HG02938 (cell line): ENCODE results near the gene NAA40.

Experiments used
- ATAC-seq: cut with Tn5 transposase; IDR thresholded peaks from one replicate; pipeline ENCODE4 v1.9.1; 2021; ENCODE audit warnings: mild to moderate bottlenecking, moderate library complexity; ENCODE audit not compliant: unreplicated experiment

Gene NAA40

DNA sequence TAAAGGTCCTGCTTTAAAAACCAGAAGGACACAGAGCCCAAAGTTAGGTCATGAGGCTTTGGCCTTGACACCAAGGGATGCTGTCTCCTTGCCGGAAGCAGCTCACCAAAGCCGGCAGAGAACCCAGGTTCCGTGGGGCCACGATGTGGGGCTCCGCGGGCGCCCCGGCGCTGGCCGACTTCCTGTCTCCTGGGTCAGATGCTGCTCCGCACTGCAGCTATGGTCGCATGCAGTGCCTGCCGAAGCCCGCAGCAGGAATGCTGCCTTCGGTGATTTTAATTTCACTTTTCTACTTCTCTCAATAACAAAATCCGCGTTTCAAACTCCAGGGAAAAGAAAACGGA is 47.0 kb downstream of the NAA40 start:
- ATAC-seq = no peak

DNA sequence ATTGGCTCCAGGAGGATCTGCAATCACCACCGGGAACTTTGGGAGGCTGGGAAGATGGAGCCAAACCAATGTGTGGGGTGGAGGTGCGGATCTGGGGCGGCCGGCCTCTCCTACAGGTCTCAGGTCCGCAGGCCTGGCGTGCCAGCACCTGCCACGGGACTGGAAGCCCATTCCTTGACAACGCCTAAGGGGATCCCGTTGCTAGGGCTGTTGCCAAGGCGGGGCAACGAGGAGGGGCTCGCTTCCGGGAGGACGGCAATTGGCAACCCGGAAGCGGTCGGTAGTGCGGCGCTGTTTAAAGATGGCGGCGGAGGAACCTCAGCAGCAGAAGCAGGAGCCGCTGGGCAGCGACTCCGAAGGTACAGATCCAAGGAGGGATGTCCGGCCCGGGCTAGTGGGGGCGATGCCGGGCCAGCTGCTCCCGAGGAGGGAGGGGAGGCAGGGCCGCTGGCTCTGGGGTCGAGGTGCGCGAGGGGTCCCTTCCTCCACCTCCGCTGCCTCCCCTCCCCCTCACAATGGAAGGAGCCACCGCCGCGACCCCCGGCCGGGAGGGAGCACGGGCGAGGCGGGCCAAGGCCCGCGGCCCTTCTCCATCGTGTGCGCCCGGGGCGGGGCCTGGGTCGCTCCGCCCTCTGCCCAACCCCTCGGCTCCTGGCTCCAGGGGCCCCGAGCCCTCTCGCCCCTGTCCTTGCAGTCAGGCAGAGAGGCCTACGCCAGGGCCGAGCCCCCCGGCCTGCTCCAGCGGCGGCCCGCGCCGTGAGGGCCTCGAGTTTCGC is 47.5 kb downstream of the NAA40 start, which contains the start of gene OTUB1:
Gene OTUB1 (plus strand): TSS at position 283 of the 776 bp plus-strand sequence. CDS start 19 bp downstream, at position 302.
- peak; percentile 89 for ATAC-seq

DNA sequence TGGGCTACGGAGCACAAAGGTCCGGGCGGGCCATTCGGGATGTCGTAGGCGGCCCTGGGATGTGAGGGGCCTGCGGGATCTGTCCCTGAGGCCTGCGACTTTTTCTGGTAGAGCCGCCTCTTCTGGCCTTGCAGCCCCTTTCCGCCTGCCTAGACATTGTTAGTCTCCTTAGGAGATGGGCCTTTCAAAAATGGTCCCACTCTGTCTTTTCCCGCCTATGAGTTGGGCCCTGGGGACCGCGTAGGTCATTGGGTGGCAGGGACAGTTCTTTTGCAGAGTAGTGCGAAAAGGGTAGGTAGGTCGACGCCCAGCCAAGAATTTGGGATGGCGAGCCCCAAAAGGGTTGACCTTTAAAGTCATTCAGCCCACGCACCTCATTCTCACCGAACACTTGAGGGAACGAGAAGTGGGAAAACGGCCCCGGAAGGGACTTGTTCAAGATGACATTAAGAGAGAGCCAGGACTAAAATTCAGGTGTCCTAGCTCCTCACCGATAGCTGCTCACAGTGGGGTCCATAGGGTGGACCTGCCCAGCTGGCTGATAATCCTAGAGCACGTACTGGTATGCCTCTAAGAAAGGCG is 48.2 kb downstream of the NAA40 start:
- ATAC-seq = no peak

DNA sequence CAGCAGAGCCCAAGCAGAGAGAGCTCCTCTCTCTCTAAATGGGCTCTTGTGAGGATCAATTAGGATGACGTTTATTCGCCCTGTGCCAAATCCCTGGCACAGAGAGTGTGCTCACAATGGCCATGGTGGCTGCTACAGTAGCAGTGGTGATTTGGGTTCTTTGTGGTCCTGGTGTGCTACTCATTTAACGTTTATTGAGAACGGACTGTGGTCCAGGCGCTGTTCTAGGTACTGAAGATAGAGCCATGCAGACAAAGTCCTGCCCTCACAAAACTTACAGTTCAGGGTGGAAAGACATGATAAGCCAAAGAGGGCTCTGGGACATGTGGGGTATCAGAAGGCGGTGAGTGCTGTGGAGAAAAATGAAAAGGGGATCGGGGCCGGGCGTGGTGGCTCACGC is 52.8 kb downstream of the NAA40 start:
- no peak for ATAC-seq

DNA sequence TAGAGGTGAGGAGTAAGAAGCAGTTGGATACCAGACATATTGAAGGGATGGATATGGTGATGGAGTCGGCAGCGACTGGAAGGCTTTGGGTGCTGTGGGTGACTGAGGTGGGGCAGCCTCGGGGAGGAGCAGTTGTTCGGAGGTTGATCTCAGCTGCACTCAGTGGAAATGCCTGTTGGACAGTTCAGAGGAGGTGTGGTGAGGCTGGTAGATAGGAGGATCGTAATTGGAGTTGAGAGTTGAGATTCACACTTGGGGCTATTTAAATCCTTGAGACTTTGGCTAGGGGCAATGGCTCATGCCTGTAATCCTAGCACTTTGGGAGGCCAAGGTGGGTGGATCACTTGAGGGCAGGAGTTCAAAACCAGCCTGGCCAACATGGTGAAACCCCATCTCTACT is 54.3 kb downstream of the NAA40 start:
- ATAC-seq = no peak

DNA sequence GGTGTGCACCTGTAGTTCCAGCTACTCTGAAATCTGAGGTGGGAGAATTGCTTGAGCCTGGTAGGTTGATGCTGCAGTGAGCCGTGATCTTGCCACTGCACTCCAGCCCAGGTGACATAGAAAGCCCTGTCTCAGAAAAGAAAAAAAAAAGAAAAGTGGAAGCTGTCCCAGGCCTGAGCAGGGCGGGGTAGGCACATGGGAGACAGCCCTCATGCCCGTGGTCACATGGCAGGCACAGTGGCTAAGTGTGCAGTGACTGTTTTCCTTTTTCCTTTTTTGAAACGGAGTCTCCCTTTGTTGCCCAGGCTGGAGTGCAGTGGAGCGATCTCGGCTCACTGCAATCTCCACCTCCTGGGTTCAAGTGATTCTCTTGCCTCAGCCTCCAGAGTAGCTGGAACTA is 55.2 kb downstream of the NAA40 start:
- ATAC-seq = no peak

DNA sequence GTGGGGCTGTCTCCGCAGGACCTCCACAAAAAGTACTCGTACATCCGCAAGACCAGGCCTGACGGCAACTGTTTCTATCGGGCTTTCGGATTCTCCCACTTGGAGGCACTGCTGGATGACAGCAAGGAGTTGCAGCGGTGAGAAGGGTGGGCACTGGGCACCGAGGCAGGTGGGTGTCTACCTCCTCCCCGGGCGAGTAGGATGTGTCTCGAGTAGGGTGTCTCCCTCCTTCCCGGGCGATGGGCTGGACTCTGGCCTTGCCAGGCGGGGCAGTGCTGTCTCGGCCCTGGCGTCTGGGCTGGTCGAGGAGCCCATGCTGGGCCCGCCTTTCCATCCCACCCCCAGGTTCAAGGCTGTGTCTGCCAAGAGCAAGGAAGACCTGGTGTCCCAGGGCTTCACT is 57.7 kb downstream of the NAA40 start:
- ATAC-seq = no peak

DNA sequence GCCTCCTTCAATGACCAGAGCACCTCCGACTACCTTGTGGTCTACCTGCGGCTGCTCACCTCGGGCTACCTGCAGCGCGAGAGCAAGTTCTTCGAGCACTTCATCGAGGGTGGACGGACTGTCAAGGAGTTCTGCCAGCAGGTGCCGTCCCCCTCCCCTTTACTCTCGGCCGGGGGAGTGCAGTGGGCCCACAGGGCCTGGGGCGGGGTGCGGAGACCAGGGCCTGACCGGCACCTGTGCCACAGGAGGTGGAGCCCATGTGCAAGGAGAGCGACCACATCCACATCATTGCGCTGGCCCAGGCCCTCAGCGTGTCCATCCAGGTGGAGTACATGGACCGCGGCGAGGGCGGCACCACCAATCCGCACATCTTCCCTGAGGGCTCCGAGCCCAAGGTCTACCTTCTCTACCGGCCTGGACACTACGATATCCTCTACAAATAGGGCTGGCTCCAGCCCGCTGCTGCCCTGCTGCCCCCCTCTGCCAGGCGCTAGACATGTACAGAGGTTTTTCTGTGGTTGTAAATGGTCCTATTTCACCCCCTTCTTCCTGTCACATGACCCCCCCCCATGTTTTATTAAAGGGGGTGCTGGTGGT is 58.4 kb downstream of the NAA40 start:
- no peak for ATAC-seq

DNA sequence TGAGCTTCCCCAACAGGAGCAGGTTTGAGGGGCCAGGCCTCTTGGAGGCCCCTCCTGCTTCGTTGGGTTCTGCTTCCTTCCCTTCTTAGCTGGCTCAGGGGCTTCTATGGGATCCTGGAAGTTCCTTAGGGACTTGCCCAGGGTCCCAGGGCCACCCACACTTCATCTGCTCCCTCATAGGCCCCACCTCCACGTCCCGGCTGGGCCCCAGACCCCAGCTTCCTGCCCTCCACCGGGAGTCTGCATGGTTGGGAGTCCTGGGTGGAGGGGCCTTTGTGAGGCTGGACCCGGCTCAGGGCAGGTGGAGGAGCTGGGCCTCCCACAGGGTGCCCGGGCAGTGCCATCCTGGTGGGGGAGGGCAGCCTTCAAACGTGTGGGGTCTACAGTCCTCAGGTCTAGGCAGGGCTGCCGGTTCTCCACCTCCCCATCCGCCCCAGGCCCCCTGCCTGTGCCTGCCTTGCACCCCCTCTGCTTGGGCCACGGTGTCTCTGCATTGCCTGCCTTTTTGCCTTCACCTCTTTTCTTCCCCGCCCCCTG is 59.1 kb downstream of the NAA40 start:
- no peak for ATAC-seq

DNA sequence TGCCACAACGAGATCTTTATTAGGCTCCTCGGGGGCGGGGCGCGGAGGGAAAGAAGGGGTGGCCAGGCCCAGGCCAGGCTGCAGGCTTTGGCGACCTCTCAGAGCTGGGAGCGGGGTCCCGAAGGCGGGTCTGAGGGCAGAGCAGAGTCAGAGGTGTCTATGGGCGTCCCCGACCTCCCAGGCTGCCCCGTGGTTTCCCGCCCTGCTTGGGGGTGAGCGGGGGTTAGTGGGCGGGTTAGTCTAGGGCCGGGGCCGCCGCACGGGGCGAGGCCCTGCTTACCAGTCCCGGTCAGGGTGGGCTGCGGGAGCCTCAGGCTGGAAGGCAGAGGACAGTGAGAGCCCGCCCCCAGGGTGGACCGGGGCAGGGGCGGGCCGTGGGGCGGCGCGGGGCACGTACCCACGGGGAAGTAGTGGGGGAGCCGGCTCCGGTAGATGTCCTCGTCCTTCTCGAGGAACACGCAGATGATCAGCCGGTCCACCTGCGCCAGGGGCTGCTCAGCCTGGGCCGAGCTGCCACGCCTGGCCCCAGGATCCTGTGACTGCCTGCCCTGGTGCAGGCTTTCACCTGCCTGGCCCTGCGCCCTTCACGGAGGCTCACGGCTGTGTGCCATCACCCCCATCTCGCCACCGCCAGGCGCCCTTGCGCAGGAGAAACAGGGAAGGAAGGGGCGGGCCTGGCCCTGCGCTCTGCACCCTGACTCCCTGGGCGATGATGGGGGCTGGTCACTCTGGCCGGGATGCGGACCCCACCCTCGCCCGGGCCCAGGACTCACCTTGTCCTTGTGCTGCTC is 60.0 kb downstream of the NAA40 start:
- no peak for ATAC-seq

DNA sequence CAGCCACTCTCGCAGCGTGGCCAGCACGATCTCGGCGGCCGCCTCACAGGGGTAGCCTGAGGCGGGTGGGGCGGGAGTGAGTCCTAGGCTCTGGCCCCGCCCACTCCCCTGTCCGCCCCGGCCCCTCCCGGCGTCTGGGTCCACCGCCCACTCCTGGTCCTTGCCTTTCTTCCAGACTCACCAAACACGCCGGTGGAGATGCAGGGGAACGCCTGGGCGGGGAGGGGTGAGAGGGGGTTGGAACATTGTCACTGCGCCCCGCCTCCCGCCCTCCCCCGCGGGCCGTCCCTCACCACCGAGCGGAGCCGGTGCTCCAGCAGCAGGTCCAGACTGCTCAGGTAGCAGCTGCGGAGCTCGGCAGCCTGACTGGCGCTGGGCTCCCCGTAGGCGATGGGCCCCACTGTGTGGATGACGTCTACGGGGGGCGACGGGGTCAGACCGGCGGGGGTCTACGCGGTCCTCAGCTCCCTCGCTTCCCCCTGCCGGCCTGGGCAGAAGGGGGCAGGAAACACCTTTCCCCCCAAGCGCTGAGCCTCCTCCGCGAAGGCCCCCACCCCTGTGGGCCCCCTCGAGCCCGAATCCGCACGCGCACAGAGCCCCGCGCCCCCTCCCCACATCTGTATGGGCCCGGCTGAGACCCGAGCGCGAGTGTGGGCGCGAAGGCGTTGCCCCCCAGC is 60.7 kb downstream of the NAA40 start:
- ATAC-seq = no peak

DNA sequence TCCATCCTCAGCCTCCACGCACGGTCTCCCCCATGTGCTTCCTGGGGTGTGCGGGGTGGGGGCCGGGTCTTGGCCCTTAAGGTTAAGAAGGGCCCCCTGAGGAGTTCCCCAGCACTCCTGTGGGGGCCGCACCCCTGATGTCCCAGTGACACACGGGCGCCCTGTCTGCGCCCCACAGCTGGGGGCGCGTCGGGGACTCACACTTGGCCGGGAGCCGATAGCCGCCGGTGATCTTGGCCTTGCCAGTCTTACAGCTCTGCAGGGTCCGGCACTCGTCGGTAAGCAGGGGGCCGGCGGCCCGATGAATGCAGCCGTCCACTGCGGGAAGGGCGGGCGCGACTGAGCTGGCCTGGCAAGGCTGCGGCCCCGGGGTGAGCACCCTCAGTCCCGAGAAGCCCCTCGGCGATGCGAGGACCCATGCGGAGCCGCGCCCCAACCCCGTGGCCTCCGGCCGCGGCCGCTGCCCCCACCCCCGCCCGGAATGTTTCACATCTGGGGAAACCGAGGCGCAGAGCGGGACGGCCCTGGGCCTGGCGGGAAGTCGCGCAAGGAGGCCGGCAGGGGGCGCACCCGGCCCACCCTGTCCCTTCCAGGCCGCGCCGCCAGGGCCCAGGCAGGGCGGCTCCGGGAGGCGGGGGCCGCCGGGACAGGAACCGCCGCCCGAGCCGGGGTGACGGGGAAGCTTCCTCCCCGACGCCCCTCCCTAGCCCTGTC is 61.4 kb downstream of the NAA40 start:
- ATAC-seq = no peak

DNA sequence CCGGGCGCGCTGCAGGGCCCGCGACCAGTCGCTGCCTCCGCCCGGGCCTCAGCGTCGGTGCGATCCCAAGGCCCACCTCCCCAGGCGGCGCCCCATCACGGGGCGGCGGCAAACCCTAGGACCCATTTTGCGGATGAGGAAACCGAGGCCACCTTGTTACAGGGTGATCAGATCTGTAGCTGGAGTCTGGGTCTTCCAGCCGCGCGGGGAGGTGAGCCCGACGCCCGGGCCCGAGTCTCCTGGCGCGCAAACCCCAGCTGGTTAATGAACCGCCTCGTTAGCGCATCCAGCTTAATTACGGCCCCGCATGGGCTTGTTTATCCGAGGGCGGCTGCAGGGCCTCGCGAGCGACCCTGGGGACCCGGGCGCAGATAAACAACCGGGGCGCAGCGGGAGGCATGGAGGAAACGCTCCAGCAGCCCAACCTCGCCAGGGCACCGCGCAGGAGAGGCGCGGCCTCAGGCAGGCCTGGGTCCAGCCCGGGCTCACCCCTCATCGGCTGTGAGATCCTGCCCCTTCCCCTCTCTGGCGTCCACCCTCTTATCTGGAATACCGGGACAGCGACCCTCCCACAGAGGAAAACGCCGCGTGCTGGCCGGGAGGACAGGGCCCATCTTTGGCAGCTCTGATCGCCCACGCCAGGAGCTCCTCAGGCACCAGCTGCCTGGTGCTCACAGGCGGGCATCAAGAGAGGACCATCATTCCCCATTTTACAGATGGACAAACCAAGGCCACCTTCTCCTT is 62.1 kb downstream of the NAA40 start:
- no peak for ATAC-seq

DNA sequence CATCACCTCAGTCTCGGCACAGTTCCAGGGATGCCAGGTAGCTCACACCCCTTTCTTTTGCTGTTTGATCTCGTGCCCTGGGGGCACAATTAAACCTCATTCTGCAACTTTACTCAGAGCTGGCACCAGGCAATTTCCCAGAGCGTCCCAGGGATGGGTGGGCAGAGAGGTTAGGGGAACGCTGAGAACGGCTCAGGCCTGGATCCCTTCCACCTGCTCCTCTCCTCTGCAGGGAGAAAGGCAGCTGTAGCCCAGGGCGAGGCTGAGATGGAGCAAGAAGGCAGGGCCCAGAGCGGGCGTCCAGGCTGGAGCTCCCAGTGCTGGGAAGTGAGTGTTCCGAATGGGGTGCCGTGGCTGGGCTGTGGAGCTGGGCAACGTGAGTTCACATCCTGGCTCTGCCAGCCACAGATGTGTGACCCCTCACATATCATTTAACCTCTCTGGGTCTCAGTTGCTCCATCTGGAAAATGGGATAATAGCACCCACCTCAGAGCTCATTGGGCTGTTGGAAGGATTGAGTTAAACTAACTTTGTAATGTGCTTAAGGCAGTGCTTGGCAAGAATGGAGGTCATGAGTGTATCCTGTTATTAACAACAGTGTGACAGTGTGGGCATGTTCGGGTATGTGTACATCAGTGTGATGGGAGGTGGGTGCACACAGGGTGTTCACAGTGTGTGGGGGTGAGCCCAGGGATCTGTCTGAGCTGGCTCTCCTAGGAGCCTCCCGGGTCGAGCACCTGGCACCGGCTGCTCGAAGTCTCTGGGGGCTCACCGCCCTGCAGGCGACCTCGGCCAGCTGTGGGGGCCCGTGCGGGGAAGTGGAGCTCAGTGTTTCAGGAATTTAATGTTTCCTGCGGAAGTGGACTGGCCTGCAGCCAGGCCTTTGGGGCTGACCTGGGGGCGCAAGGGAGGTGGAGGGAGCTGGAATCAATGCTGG is 63.0 kb downstream of the NAA40 start:
- no peak for ATAC-seq

DNA sequence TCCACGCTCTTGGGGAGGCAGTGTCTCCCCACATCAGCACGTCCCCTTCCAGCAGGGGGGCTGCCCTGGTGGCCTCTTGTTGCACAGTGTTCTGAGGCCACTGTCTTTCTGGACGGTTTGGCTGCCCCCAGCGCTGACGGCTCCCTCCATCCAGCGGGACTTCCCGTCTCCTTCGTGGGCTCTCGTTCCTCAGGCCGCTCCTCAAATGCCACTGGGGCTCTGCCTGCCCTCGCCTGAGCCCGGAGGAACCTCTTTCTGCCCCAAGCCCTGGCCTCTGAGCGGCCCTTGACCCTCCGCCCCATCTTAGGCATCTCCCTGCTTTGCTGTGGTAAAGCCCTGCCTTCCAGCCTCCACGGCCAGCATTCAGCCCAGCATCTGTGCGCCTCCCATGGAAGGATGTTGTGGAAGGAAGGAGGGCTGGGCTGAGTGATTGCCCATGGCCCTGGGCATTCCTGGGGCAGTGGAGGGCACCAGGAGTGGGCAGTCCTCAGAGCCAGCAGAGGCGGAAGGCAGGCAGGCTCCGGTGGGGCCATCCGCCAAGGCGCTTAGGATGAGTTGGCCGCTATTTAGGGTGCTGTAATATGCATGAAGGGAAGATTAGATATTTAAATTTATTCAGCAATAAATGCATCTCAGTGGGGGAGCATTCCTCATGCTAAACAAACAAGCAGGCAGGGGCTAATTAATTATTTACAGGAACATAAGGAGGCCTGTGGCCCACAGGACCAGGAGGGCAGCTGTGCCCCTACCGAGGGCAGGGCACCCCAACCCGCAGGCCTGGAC is 65.2 kb downstream of the NAA40 start:
- ATAC-seq = no peak

DNA sequence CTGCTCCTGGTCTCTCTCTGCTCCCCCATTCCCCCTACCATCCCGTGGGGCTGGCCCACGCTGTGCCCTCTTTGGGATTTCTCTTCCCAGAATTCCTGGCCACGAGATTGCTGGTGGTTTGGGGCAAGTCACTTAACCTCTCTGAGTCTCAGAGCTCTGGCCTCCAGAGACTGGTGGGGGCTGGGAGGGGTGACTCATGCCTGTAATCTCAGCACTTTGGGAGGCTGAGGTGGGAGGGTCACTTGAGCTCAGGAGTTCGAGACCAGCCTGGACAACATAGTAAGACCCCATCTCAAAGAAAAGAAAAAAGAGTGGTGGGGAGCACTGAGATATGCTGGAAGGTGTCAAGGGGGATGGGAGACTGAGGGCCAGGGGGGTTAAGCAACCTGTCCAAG is 65.8 kb downstream of the NAA40 start:
- ATAC-seq = no peak

DNA sequence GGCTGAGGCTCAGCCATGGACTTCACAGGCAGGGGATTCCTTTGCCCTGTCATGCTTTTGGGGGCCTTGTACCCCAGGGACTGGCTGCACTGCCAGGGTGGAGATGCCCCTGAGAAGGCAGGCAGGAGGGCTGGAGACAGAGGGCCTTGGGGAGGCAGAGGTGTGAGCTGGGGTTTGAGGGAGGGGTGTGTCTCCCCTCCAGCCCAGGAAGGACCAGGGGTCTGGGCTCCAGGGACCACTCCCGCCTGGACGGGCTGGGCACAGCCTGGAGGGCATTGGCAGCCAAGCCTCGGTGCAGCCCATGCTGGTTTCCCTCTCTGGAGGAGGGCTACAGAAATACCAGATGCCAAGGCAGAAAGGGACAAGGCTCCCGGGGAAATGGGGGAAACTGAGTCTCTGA is 66.9 kb downstream of the NAA40 start:
- no peak for ATAC-seq

DNA sequence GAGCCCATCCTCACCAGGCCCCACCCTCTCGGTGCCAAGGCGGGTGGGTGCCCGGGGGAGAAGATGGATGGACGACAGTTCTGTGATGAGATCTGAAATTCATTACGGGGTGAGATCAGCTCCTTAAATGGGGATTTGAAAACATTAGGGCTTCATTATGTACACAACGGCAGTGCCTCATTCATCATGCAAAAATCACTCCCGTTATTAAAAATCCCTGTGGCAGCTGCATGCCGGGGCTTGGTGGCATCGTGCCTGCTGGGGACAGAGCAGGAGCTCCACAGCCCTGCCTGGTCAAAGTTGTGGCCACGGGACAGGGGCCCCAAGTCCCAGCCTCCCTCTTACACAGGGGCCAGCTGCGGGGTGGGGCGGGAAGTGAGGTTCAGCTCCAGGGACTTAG is 67.6 kb downstream of the NAA40 start:
- ATAC-seq = no peak
